ENCODE measurements around the gene HSPB9.
A peak's percentile ranks its signal among the peaks of the same experiment; 100 is the strongest.

Gene HSPB9

GRCh38 chr17:42153919-42154742 is 31.5 kb downstream of the HSPB9 start:
- Histone ChIP-seq H3K27ac (peak overlapping the region; percentile 83 to 98 (median 93)), H3K4me1 (peaks cover 21 to 61% (median 40%) of the 10 kb centered on the region in 10 experiments), H3K36me3 (peaks cover 26 to 46% (median 38%) of the 10 kb centered on the region in 11 experiments), H3K4me3 (peak overlapping the region; percentile 87 to 100 (median 94)), H3K4me2 (peak overlapping the region; percentile 83 to 97 (median 93)), H3K27me3 (no peaks in the 10 kb centered on the region), H4K20me1 (peaks cover 50 to 56% (median 54%) of the 10 kb centered on the region in 11 experiments), H3K9me3 (replicated peaks in 1 of 11) (no peaks in the 10 kb centered on the region), H3K9ac (peak overlapping the region; percentile 91 to 99 (median 96))
- TF ChIP-seq Cebpa-rat (IDR thresholded peaks at IDR 0.05): no peak

GRCh38 chr17:42155614-42156045 is 33.0 kb downstream of the HSPB9 start:
- peaks cover 35 to 41% (median 39%) of the 10 kb centered on the region in 11 experiments for H4K20me1 ChIP-seq
- H3K4me1 ChIP-seq: peaks cover 35 to 59% (median 50%) of the 10 kb centered on the region in 10 experiments
- no peaks in the 10 kb centered on the region for H3K9me3 ChIP-seq (replicated peaks in 1 of 11)
- peaks cover 12 to 31% (median 23%) of the 10 kb centered on the region in 11 experiments; a peak in 21 of 22 replicates for H3K36me3 ChIP-seq
- H3K27me3 ChIP-seq: no peaks in the 10 kb centered on the region
- H3K4me3 ChIP-seq: peak overlapping the region; percentile 87 to 100 (median 94)
- peak overlapping the region; percentile 54 to 99 (median 93); a peak in 17 of 22 replicates for H3K9ac ChIP-seq
- H3K27ac ChIP-seq: peak overlapping the region in 6 of 11 experiments; percentile 31 to 98 (median 88); a peak in 12 of 22 replicates
- no peak for TF ChIP-seq Cebpa-rat (IDR thresholded peaks at IDR 0.05)
- peak overlapping the region; percentile 52 to 79 (median 68); a peak in 21 of 22 replicates for H3K4me2 ChIP-seq

- H3K27me3 ChIP-seq: no peaks in the 10 kb centered on the region
- peaks cover 32 to 48% (median 41%) of the 10 kb centered on the region in 10 experiments for H3K4me1 ChIP-seq
- H3K9ac ChIP-seq: peak overlapping the region in 4 of 11 experiments; percentile 1 to 38 (median 32); a peak in 5 of 22 replicates
- peak overlapping the region in 5 of 11 experiments; percentile 4 to 35 (median 16); a peak in 3 of 22 replicates for H3K27ac ChIP-seq
- H3K36me3 ChIP-seq: no peaks in the 10 kb centered on the region
- no peak overlapping the region for H3K4me3 ChIP-seq
- H3K9me3 ChIP-seq (replicated peaks in 1 of 11): no peaks in the 10 kb centered on the region
- peak overlapping the region in 8 of 11 experiments; percentile 33 to 79 (median 68); a peak in 15 of 22 replicates for H3K4me2 ChIP-seq
- H4K20me1 ChIP-seq: no peaks in the 10 kb centered on the region
- TF ChIP-seq Cebpa-rat (IDR thresholded peaks at IDR 0.05): no peak
These were observed 37.4 kb downstream of the HSPB9 start for GRCh38 chr17:42159796-42160530.

GRCh38 chr17:42160531-42160910 is 37.9 kb downstream of the HSPB9 start:
- no peaks in the 10 kb centered on the region for H3K36me3 ChIP-seq
- H3K27ac ChIP-seq: peak overlapping the region in 2 of 11 experiments; percentile 9 to 66; a peak in 1 of 22 replicates
- H3K9me3 ChIP-seq (replicated peaks in 1 of 11): no peaks in the 10 kb centered on the region
- peak overlapping the region in 6 of 11 experiments; percentile 1 to 59 (median 48); a peak in 7 of 22 replicates for H3K9ac ChIP-seq
- H3K4me1 ChIP-seq: peaks cover 29 to 45% (median 38%) of the 10 kb centered on the region in 10 experiments
- H3K27me3 ChIP-seq: no peaks in the 10 kb centered on the region
- H3K4me3 ChIP-seq: no peak overlapping the region
- H3K4me2 ChIP-seq: peak overlapping the region in 8 of 11 experiments; percentile 61 to 79 (median 68); a peak in 16 of 22 replicates
- no peaks in the 10 kb centered on the region for H4K20me1 ChIP-seq
- no peak for TF ChIP-seq Cebpa-rat (IDR thresholded peaks at IDR 0.05)

- Histone ChIP-seq H3K4me2 (no peak overlapping the region; a peak in 1 of 22 replicates), H3K36me3 (no peaks in the 10 kb centered on the region), H3K27me3 (no peaks in the 10 kb centered on the region), H3K9me3 (replicated peaks in 1 of 11) (no peaks in the 10 kb centered on the region), H3K4me3 (no peak overlapping the region), H3K9ac (no peak overlapping the region), H3K27ac (no peak overlapping the region), H3K4me1 (peaks cover 32 to 55% (median 38%) of the 10 kb centered on the region in 10 experiments), H4K20me1 (no peaks in the 10 kb centered on the region; a peak in 1 of 22 replicates)
- no peak for TF ChIP-seq Cebpa-rat (IDR thresholded peaks at IDR 0.05)
These were observed 40.5 kb downstream of the HSPB9 start for GRCh38 chr17:42163113-42163512.

- Histone ChIP-seq H3K27ac (no peak overlapping the region), H3K4me1 (peaks cover 32 to 56% (median 41%) of the 10 kb centered on the region in 10 experiments), H3K4me2 (no peak overlapping the region), H3K4me3 (no peak overlapping the region), H4K20me1 (no peaks in the 10 kb centered on the region; a peak in 1 of 22 replicates), H3K9ac (no peak overlapping the region), H3K9me3 (replicated peaks in 1 of 11) (no peaks in the 10 kb centered on the region), H3K36me3 (no peaks in the 10 kb centered on the region), H3K27me3 (no peaks in the 10 kb centered on the region)
- TF ChIP-seq Cebpa-rat (IDR thresholded peaks at IDR 0.05): no peak
These were observed 41.2 kb downstream of the HSPB9 start for GRCh38 chr17:42163696-42164407.

GRCh38 chr17:42165751-42166150 is 43.1 kb downstream of the HSPB9 start:
- Histone ChIP-seq H3K4me1 (peaks cover 16 to 41% (median 33%) of the 10 kb centered on the region in 10 experiments), H3K27me3 (no peaks in the 10 kb centered on the region), H3K9me3 (replicated peaks in 1 of 11) (no peaks in the 10 kb centered on the region), H4K20me1 (no peaks in the 10 kb centered on the region; a peak in 1 of 22 replicates), H3K9ac (no peak overlapping the region), H3K4me3 (no peak overlapping the region), H3K36me3 (no peaks in the 10 kb centered on the region), H3K27ac (no peak overlapping the region), H3K4me2 (no peak overlapping the region)
- TF ChIP-seq Cebpa-rat (IDR thresholded peaks at IDR 0.05): no peak

- Histone ChIP-seq H3K4me3 (no peak overlapping the region), H3K27ac (no peak overlapping the region), H3K36me3 (no peaks in the 10 kb centered on the region), H3K4me2 (0 out of 22 replicates have a peak overlapping the region, but pooled peaks of 2 of the 11 experiments have one; percentile 4 to 42), H3K9me3 (replicated peaks in 1 of 11) (no peaks in the 10 kb centered on the region), H3K9ac (no peak overlapping the region), H3K27me3 (no peaks in the 10 kb centered on the region), H3K4me1 (peaks cover 11 to 35% (median 28%) of the 10 kb centered on the region in 10 experiments), H4K20me1 (no peaks in the 10 kb centered on the region; a peak in 1 of 22 replicates)
- TF ChIP-seq Cebpa-rat (IDR thresholded peaks at IDR 0.05): no peak
These were observed 43.7 kb downstream of the HSPB9 start for GRCh38 chr17:42166196-42166763.

Data from BLaER1 treated with 17β-estradiol and CSF1 and Interleukin-3, amounts not matched to agents 10 nM and 100 nM (cell line).